Measurements from ENCODE around the gene ZNF311.

DNA sequence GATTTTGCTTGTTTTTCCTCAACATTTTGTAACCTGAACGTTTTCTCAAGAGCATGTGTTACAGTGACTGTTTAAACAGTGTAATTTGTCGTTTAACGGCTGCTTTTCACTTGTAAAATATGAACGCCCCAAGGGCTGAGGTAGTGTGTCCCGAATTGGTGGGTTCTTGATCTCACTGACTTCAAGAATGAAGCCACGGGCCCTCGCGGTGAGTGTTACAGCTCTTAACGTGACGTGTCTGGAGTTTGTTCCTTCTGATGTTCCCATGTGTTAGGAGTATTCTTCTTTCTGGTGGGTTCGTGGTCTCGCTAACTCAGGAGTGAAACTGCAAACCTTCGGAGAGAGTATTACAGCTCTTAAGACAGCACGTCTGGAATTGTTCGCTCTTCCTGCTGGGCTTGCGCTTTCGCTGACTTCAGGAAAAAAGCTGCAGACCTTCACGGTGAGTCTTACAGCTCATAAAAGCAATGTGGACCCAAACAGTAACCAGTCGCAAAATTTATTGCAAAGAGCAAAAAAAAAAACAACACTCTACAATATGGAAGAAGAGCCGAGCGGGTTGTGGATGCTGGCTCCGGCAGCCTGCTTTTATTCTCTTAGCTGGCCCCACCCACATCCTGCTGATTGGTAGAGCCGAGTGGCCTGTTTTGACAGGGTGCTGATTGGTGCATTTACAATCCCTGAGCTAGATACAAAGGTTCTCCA, 56.2 kb downstream of the ZNF311 start:
- TF ChIP-seq, protein P1, sequence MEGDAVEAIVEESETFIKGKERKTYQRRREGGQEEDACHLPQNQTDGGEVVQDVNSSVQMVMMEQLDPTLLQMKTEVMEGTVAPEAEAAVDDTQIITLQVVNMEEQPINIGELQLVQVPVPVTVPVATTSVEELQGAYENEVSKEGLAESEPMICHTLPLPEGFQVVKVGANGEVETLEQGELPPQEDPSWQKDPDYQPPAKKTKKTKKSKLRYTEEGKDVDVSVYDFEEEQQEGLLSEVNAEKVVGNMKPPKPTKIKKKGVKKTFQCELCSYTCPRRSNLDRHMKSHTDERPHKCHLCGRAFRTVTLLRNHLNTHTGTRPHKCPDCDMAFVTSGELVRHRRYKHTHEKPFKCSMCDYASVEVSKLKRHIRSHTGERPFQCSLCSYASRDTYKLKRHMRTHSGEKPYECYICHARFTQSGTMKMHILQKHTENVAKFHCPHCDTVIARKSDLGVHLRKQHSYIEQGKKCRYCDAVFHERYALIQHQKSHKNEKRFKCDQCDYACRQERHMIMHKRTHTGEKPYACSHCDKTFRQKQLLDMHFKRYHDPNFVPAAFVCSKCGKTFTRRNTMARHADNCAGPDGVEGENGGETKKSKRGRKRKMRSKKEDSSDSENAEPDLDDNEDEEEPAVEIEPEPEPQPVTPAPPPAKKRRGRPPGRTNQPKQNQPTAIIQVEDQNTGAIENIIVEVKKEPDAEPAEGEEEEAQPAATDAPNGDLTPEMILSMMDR (IDR thresholded peaks at IDR 0.05; ENCODE audit: low read depth, low read length, poor library complexity, severe bottlenecking): no peak
- TF ChIP-seq EZH2phosphoT487 (IDR thresholded peaks at IDR 0.05; ENCODE audit: borderline replicate concordance, low read length): no peak
